PFSK-1 (cell line): ENCODE measurements around the gene EIF6.

Experiments used
- FOXP2 ChIP-seq: optimal IDR thresholded peaks from 2 replicates; pipeline ENCODE3; 2011; ENCODE audit warnings: borderline replicate concordance, control low read depth, inconsistent platforms; ENCODE audit not compliant: insufficient read depth; ENCODE audit errors: extremely low read length, extremely low read depth
- POLR2AphosphoS5 ChIP-seq: IDR thresholded peaks from 2 replicates; pipeline ENCODE4 v1.6.1; 2012; ENCODE audit warnings: low read depth, mild to moderate bottlenecking, control low read depth, low read length, moderate library complexity
- SIN3A ChIP-seq: IDR thresholded peaks from 2 replicates; pipeline ENCODE4 v1.6.1; 2012; ENCODE audit warnings: mild to moderate bottlenecking, low read length, moderate library complexity, borderline replicate concordance; ENCODE audit not compliant: insufficient read depth
- TAF1 ChIP-seq: IDR thresholded peaks from 2 replicates; pipeline ENCODE4 v1.6.1; 2012; ENCODE audit warnings: low read length, control low read depth, borderline replicate concordance; ENCODE audit not compliant: insufficient read depth
- TF ChIP-seq, protein P1 (sequence below), 2 experiments: IDR thresholded peaks; 2 replicates each; pipeline versions ENCODE4 v1.6.1 to v1.8.0; 2011 to 2012; ENCODE audit warnings: low read depth in 2 of 2, low read length in 2 of 2, control low read depth in 1 of 2, inconsistent platforms in 1 of 2, mild to moderate bottlenecking in 1 of 2, moderate library complexity in 1 of 2; ENCODE audit not compliant: insufficient read depth in 1 of 2

The EIF6 gene

DNA sequence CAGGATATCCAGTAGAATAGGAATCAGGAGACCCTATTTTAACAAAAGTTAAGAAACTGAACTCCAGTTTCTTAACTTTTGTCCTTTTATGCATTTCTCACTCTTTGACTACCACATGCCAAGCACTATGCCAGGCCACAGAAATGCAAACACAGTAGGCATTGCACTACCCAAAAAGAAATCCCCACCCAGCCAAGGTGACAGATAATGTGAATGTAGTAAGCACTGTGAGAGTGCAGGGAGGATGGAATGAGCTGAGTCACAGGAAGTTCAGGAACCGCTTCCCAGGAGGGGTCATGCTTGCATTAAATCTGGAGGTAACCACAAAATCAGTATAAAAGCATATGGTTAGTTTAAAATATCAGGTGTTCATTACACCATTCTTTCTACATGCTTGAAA, 27.7 kb upstream of the EIF6 start:
- TF ChIP-seq TAF1, result no peak
- TF ChIP-seq, protein P1, sequence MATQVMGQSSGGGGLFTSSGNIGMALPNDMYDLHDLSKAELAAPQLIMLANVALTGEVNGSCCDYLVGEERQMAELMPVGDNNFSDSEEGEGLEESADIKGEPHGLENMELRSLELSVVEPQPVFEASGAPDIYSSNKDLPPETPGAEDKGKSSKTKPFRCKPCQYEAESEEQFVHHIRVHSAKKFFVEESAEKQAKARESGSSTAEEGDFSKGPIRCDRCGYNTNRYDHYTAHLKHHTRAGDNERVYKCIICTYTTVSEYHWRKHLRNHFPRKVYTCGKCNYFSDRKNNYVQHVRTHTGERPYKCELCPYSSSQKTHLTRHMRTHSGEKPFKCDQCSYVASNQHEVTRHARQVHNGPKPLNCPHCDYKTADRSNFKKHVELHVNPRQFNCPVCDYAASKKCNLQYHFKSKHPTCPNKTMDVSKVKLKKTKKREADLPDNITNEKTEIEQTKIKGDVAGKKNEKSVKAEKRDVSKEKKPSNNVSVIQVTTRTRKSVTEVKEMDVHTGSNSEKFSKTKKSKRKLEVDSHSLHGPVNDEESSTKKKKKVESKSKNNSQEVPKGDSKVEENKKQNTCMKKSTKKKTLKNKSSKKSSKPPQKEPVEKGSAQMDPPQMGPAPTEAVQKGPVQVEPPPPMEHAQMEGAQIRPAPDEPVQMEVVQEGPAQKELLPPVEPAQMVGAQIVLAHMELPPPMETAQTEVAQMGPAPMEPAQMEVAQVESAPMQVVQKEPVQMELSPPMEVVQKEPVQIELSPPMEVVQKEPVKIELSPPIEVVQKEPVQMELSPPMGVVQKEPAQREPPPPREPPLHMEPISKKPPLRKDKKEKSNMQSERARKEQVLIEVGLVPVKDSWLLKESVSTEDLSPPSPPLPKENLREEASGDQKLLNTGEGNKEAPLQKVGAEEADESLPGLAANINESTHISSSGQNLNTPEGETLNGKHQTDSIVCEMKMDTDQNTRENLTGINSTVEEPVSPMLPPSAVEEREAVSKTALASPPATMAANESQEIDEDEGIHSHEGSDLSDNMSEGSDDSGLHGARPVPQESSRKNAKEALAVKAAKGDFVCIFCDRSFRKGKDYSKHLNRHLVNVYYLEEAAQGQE (IDR thresholded peaks at IDR 0.05; ENCODE audit: insufficient read depth in 1 of 2, low read depth in 2 of 2, low read length in 2 of 2), result no peak
- TF ChIP-seq POLR2AphosphoS5, result no peak
- TF ChIP-seq FOXP2, result no peak
- no peak for TF ChIP-seq SIN3A

DNA sequence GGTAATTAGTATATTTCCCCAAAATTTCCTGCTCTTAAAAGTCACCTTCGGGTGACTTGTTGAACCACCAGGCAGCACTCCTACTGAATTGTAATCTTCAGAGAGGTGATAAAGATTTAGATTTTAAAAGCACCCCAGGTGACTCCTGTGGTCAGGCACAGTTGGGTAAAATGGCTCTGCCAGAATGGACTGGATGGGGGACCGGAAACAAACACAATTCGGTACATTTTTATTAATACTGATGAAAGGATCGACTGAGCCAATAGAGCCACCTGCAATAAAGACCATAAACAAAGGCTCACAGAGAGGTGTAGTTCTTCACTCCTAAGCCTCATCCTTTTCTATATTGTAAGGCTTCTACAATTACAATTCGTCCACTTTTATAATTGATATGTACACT, 27.2 kb upstream of the EIF6 start:
- TF ChIP-seq POLR2AphosphoS5 (no peak), TAF1 (no peak), SIN3A (no peak), FOXP2 (no peak)
- TF ChIP-seq, protein P1 (IDR thresholded peaks at IDR 0.05; ENCODE audit: insufficient read depth in 1 of 2, low read depth in 2 of 2, low read length in 2 of 2), result no peak

DNA sequence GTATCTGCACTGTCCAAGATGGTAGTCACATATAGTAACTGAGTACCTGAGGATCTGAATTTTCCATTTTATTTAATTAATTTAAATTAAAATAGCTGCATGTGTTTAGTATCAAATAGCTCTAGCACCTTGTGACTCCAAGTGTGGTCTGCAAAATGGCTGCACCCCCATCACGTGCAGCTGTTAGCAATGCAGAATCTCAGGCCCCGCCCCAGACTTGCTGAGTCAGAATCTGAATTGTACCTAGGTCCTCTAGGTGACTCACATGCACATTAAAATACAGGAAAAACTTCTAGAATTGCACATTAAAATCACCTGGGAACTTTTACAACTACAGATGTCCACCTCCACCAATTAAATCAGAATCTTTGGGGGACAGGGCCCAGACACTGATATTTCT, 26.8 kb upstream of the EIF6 start:
- no peak for TF ChIP-seq FOXP2
- TF ChIP-seq, protein P1 (IDR thresholded peaks at IDR 0.05; ENCODE audit: insufficient read depth in 1 of 2, low read depth in 2 of 2, low read length in 2 of 2), result no peak

DNA sequence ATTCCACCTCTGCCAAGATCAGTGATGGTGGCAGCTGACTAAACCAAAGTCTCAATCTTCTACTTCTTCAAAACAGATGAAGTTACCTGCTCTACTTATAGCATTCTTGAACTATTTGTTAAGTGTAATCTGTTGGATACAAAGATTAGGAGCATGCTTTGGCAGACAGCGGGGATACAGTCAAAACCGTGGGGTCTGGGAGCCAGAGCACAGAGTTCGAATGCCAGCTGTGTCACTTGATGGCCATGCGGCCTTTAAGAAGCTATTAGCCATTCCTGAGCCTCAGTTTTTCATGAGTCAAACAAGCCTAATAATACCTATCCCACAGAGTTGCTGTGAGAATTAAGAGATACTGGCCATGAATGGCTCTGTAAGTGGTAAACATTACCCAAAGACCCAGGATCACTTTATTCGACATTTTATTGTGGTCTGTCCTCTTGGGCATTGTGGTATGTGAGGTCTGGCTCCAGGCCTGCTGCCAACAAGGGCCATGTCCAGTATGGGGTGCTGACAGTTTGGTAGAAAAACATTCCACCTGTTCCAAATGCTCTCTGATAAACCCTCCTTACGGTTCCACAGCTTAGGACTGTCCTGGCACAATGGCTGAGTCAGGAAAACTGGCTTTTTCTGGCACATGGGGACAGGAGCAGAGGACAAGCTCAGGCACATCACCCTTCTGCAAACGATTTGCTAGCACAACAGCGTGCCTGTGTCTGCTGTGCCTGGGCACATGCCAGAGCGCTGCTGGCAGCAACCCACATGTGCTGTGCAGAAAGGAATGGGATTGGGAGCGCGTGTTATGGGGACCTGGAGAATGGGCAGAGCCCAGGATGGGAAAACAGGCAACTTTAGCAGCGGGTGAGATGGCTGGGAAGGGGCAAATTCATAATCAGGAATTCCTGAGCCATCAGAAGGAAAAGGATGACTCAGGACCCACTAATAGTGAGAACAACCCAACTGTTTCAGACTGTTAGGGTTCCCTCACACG, 23.4 kb upstream of the EIF6 start:
- TF ChIP-seq, protein P1 (IDR thresholded peaks at IDR 0.05; ENCODE audit: insufficient read depth in 1 of 2, low read depth in 2 of 2, low read length in 2 of 2), result no peak
- TF ChIP-seq SIN3A (no peak), POLR2AphosphoS5 (no peak), FOXP2 (no peak), TAF1 (no peak)
